ENCODE measurements around the gene AUH. TPM values are rescaled to one million over a fixed set of nuclear protein-coding genes. Genes with fewer than 3 reads are reported as not detected.

Gene AUH
- total and polyA plus RNA-seq, 9 of the 15 experiments (the other 6 are each of a cell fraction or from before 2014, with no cell fraction given) = 3.4 to 29.0 (median 10.1) TPM

DNA sequence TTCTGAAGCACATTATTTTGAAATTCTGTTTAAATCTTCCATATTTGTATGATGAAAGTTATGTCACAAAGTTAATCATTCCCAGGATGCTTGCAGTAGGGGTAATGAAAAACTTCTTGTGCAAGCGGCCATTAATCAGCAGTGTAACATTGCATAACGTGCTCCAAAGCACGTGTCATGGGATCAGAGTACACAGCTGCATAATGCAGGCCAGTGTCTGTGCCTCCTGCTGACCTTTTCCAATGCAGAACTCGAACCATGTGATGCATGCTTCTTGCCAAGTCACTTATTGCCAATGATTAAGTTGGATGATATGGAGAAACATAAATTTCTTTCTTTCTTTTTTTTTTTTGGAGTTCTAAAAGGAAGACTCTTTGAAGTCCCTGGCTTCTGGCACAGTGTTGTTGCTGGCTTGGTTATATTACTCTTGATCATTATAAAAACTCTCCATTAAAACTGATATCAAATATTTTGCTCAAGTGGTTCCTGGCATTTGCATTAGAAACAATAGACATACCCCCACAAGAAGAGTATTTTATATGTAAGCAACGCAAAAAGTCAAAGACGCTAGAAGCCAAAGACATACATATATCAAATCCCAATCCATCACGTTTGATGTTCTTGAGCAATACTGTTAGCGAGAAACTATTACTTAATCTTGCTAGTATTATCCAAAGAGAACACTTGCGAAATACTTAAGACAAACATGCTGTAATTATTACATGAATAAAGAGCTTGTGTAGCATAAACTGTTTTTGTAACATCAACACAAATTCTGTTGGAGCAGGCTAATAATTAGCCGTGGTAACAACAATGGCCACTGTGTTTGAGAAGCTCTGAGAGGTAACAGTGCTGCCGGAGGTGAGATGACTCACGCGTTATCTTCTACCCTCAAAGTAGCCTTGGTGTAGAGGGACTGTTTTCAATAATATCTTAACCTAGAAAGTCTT is 164.2 kb downstream of the AUH start (continued):
- TF ChIP-seq, protein P1, sequence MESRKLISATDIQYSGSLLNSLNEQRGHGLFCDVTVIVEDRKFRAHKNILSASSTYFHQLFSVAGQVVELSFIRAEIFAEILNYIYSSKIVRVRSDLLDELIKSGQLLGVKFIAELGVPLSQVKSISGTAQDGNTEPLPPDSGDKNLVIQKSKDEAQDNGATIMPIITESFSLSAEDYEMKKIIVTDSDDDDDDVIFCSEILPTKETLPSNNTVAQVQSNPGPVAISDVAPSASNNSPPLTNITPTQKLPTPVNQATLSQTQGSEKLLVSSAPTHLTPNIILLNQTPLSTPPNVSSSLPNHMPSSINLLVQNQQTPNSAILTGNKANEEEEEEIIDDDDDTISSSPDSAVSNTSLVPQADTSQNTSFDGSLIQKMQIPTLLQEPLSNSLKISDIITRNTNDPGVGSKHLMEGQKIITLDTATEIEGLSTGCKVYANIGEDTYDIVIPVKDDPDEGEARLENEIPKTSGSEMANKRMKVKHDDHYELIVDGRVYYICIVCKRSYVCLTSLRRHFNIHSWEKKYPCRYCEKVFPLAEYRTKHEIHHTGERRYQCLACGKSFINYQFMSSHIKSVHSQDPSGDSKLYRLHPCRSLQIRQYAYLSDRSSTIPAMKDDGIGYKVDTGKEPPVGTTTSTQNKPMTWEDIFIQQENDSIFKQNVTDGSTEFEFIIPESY (CRISPR knock-in tag; IDR thresholded peaks at IDR 0.05) = no peak
- TF ChIP-seq, protein P2, sequence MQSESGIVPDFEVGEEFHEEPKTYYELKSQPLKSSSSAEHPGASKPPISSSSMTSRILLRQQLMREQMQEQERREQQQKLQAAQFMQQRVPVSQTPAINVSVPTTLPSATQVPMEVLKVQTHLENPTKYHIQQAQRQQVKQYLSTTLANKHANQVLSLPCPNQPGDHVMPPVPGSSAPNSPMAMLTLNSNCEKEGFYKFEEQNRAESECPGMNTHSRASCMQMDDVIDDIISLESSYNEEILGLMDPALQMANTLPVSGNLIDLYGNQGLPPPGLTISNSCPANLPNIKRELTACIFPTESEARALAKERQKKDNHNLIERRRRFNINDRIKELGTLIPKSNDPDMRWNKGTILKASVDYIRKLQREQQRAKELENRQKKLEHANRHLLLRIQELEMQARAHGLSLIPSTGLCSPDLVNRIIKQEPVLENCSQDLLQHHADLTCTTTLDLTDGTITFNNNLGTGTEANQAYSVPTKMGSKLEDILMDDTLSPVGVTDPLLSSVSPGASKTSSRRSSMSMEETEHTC (IDR thresholded peaks at IDR 0.05) = peak; percentile 76
- TF ChIP-seq ZFX (CRISPR knock-in tag; IDR thresholded peaks at IDR 0.05) = no peak
- no peak for TF ChIP-seq PYGO2 (tag; IDR thresholded peaks at IDR 0.05)
- no peak for TF ChIP-seq MEF2A (IDR thresholded peaks at IDR 0.05; ENCODE audit: control insufficient read depth, low read depth, low read length)
- no peak for TF ChIP-seq ZNF584 (CRISPR knock-in tag; IDR thresholded peaks at IDR 0.05; ENCODE audit: low read depth)
- no peak for TF ChIP-seq BACH1 (tag; IDR thresholded peaks at IDR 0.05)
- no peak for TF ChIP-seq RB1 (IDR thresholded peaks at IDR 0.05; ENCODE audit: low read depth)
- TF ChIP-seq SRSF9 (IDR thresholded peaks at IDR 0.05; ENCODE audit: borderline replicate concordance, low read depth, low read length) = no peak
- no peak for TF ChIP-seq MXD1 (CRISPR knock-in tag; IDR thresholded peaks at IDR 0.05; ENCODE audit: borderline replicate concordance, poor library complexity, severe bottlenecking)
- TF ChIP-seq ZNF311 (CRISPR knock-in tag; IDR thresholded peaks at IDR 0.05) = no peak
- 0 out of 2 replicates have a peak, but pooled peaks have one; percentile 12 for TF ChIP-seq NFIC (IDR thresholded peaks at IDR 0.05)
- TF ChIP-seq CCAR2 (IDR thresholded peaks at IDR 0.05; ENCODE audit: low read depth, low read length) = no peak
- no peak for TF ChIP-seq ZNF263 (CRISPR knock-in tag; IDR thresholded peaks at IDR 0.05; ENCODE audit: borderline replicate concordance)
- peak; percentile 49; the same call in 1 of the 2 replicates for TF ChIP-seq HMBOX1 (IDR thresholded peaks at IDR 0.05)
- 0 out of 4 replicates have a peak, but pooled peaks have one; percentile 11 to 15 for TF ChIP-seq KDM1A (IDR thresholded peaks at IDR 0.05)
- TF ChIP-seq FOXM1 (IDR thresholded peaks at IDR 0.05; ENCODE audit: low read depth) = no peak
- TF ChIP-seq FOXM1 (CRISPR knock-in tag; IDR thresholded peaks at IDR 0.05; ENCODE audit: low read depth) = no peak
- TF ChIP-seq POLR2AphosphoS2 (IDR thresholded peaks at IDR 0.05; ENCODE audit: low read length) = no peak
- no peak for TF ChIP-seq GTF2A2 (tag; IDR thresholded peaks at IDR 0.05)
- TF ChIP-seq STAG1 (CRISPR knock-in tag; IDR thresholded peaks at IDR 0.05; ENCODE audit: borderline replicate concordance) = no peak
- no peak for TF ChIP-seq MXI1 (IDR thresholded peaks at IDR 0.05; ENCODE audit: low read depth, low read length)
- TF ChIP-seq CREBBP (IDR thresholded peaks at IDR 0.05; ENCODE audit: low read depth, low read length) = no peak
- TF ChIP-seq FOS (IDR thresholded peaks at IDR 0.05; ENCODE audit: extremely low read depth, insufficient read length) = peak; percentile 10

All from K562 (cell line).